Liver (tissue), 9 donors: ENCODE measurements around the gene SEZ6. TPM values are rescaled to one million over a fixed set of nuclear protein-coding genes. Genes with fewer than 3 reads are reported as not detected.

Experiments
- DNase-seq: peaks from one replicate; pipeline ENCODE4 v3.0.0-alpha.2; 2017; ENCODE audit warnings: low spot score
- H3K27ac ChIP-seq, 2 donors: one replicate each; pipeline ENCODE4 v1.7.0; 2013; ENCODE audit warnings: inconsistent platforms in 2 of 2, low read length in 2 of 2, control low read depth in 1 of 2, low read depth in 1 of 2, mild to moderate bottlenecking in 1 of 2
- H3K27me3 ChIP-seq, 4 donors: one replicate each; pipeline versions ENCODE4 v1.6.1 to v1.7.0; 2013; ENCODE audit warnings: low read length in 3 of 4, inconsistent platforms in 1 of 4, mild to moderate bottlenecking in 1 of 4, moderate library complexity in 1 of 4; ENCODE audit not compliant: control insufficient read depth in 4 of 4, insufficient read depth in 4 of 4
- H3K36me3 ChIP-seq, 4 donors: one replicate each; pipeline versions ENCODE4 v1.6.1 to v1.7.0; 2013; ENCODE audit warnings: low read length in 3 of 4, mild to moderate bottlenecking in 3 of 4, low read depth in 1 of 4, moderate library complexity in 1 of 4; ENCODE audit not compliant: control insufficient read depth in 4 of 4, insufficient read depth in 3 of 4
- H3K4me1 ChIP-seq, 4 donors: one replicate each; pipeline versions ENCODE4 v1.6.1 to v1.7.0; 2013; ENCODE audit warnings: low read length in 3 of 4, mild to moderate bottlenecking in 3 of 4, moderate library complexity in 1 of 4; ENCODE audit not compliant: control insufficient read depth in 4 of 4, insufficient read depth in 4 of 4
- H3K4me3 ChIP-seq, 3 donors: one replicate each; pipeline versions ENCODE4 v1.6.1 to v1.7.0; 2013; ENCODE audit warnings: low read length in 3 of 3, control low read depth in 1 of 3, low read depth in 1 of 3, mild to moderate bottlenecking in 1 of 3
- H3K9ac ChIP-seq, 2 donors: one replicate each; pipeline ENCODE4 v1.7.0; 2013; ENCODE audit warnings: low read length in 2 of 2, mild to moderate bottlenecking in 2 of 2, moderate library complexity in 2 of 2, control low read depth in 1 of 2, low read depth in 1 of 2
- H3K9me3 ChIP-seq, 4 donors: one replicate each; pipeline versions ENCODE4 v1.6.1 to v1.7.0; 2013; ENCODE audit warnings: low read length in 3 of 4; ENCODE audit not compliant: control insufficient read depth in 4 of 4
- ATF3 ChIP-seq: IDR thresholded peaks from 2 replicates; pipeline ENCODE4 v1.6.1; 2016; ENCODE audit warnings: antibody characterized with exemption
- EGR1 ChIP-seq, 2 donors: IDR thresholded peaks; 2 replicates each; pipeline ENCODE4 v1.6.1; 2016 to 2018; ENCODE audit warnings: antibody characterized with exemption in 2 of 2, low read depth in 2 of 2
- FOXA1 ChIP-seq: IDR thresholded peaks from 2 replicates; pipeline ENCODE4 v1.6.1; 2016; ENCODE audit warnings: antibody characterized with exemption
- FOXA2 ChIP-seq: IDR thresholded peaks from 2 replicates; pipeline ENCODE4 v1.6.1; 2016; ENCODE audit warnings: antibody characterized with exemption
- GABPA ChIP-seq, 2 donors: IDR thresholded peaks in 1 of 2; conservative IDR thresholded peaks in 1 of 2; 2 replicates each; pipeline ENCODE4 v1.6.1; 2016; ENCODE audit warnings: antibody characterized with exemption in 2 of 2, mild to moderate bottlenecking in 1 of 2, moderate library complexity in 1 of 2
- HNF4A ChIP-seq, 2 donors: conservative IDR thresholded peaks; 2 replicates each; pipeline ENCODE4 v1.6.1; 2016; ENCODE audit warnings: antibody characterized with exemption in 2 of 2, mild to moderate bottlenecking in 2 of 2
- HNF4G ChIP-seq: IDR thresholded peaks from 2 replicates; pipeline ENCODE4 v1.6.1; 2016; ENCODE audit warnings: antibody characterized with exemption
- JUND ChIP-seq, 2 donors: IDR thresholded peaks; 2 replicates each; pipeline ENCODE4 v1.6.1; 2016; ENCODE audit warnings: antibody characterized with exemption in 2 of 2
- MAX ChIP-seq: IDR thresholded peaks from 2 replicates; pipeline ENCODE4 v1.6.1; 2016; ENCODE audit warnings: antibody characterized with exemption
- NR2F2 ChIP-seq: IDR thresholded peaks from 2 replicates; pipeline ENCODE4 v1.6.1; 2016; ENCODE audit warnings: antibody characterized with exemption
- RAD21 ChIP-seq, 2 donors: IDR thresholded peaks; 2 replicates each; pipeline ENCODE4 v1.6.1; 2016; ENCODE audit warnings: antibody characterized with exemption in 2 of 2, mild to moderate bottlenecking in 2 of 2
- RXRA ChIP-seq, 2 donors: IDR thresholded peaks; 2 replicates each; pipeline ENCODE4 v1.6.1; 2017 to 2018; ENCODE audit warnings: antibody characterized with exemption in 2 of 2, mild to moderate bottlenecking in 1 of 2
- SP1 ChIP-seq: IDR thresholded peaks from 2 replicates; pipeline ENCODE4 v1.6.1; 2018; ENCODE audit warnings: antibody characterized with exemption, mild to moderate bottlenecking
- TAF1 ChIP-seq: conservative IDR thresholded peaks from 2 replicates; pipeline ENCODE4 v1.6.1; 2016; ENCODE audit warnings: antibody characterized with exemption, mild to moderate bottlenecking
- YY1 ChIP-seq: IDR thresholded peaks from 2 replicates; pipeline ENCODE4 v1.6.1; 2016; ENCODE audit warnings: antibody characterized with exemption, mild to moderate bottlenecking
- ZBTB33 ChIP-seq: IDR thresholded peaks from 2 replicates; pipeline ENCODE4 v1.6.1; 2016; ENCODE audit warnings: antibody characterized with exemption
- WGBS: extraction: QIAGEN DNeasy Blood & Tissue Kit; methylation state at CpG from one replicate; pipeline ENCODE4 v1.1.7; 2013; 5-methylcytosine and 5-hydroxymethylcytosine counted together
- polyA plus RNA-seq, 2 donors: library from polyadenylated mRNA; stranded (reverse) in 1 of 2; unstranded in 1 of 2; fragments of 200-250 nt in 1 of 2; fragments of >200 nt in 1 of 2; fragmentation: Nextera tagmentation in 1 of 2; extraction: Ambion mirVana in 1 of 2; gene quantifications; one replicate each; pipeline versions ENCODE4 v1.2.1 to v1.2.3, GENCODE V29; 2013 to 2015
- total RNA-seq, 2 donors: library from RNA; depleted of rRNA; stranded (reverse); fragments of >200 nt; gene quantifications; one replicate each; pipeline ENCODE4 v1.2.3, GENCODE V29; 2014
- TF ChIP-seq, protein P1 (sequence below): IDR thresholded peaks from 2 replicates; pipeline ENCODE4 v1.6.1; 2016; ENCODE audit warnings: antibody characterized with exemption, mild to moderate bottlenecking
- TF ChIP-seq, protein P2 (sequence below): fragments of 150-350 bp; IDR thresholded peaks from 2 replicates; pipeline ENCODE4 v1.5.1; 2017; ENCODE audit warnings: improper control_type of control experiment, low read depth, low read length; ENCODE audit not compliant: missing input control
- donor health status: healthy.
- donor health status: healthy.
- donor health status: healthy.
- donor health status: healthy.
- donor health status: healthy.

Gene SEZ6
- total and polyA plus RNA-seq, 4 donors, result 0.39 TPM; not detected in 3

- H3K27ac ChIP-seq, result peak overlapping the region in 1 of 2 donors; percentile 64
- no peak overlapping the region for H3K4me3 ChIP-seq
- no peak overlapping the region for H3K9ac ChIP-seq
- no peak for DNase-seq
- no peaks in the 10 kb centered on the region for H3K9me3 ChIP-seq
- H3K27me3 ChIP-seq, result no peaks in the 10 kb centered on the region
- 81% methylated on average over 7 of the region's 7 CpGs for WGBS
- H3K4me1 ChIP-seq, result peaks cover 0 to 5% (median 0%) of the 10 kb centered on the region in 4 donors
- H3K36me3 ChIP-seq, result no peaks in the 10 kb centered on the region
- TF ChIP-seq ATF3 (no peak), HNF4G (no peak)
Measured at GRCh38 chr17:28983286-28984230, 22.3 kb downstream of the SEZ6 start.

DNA sequence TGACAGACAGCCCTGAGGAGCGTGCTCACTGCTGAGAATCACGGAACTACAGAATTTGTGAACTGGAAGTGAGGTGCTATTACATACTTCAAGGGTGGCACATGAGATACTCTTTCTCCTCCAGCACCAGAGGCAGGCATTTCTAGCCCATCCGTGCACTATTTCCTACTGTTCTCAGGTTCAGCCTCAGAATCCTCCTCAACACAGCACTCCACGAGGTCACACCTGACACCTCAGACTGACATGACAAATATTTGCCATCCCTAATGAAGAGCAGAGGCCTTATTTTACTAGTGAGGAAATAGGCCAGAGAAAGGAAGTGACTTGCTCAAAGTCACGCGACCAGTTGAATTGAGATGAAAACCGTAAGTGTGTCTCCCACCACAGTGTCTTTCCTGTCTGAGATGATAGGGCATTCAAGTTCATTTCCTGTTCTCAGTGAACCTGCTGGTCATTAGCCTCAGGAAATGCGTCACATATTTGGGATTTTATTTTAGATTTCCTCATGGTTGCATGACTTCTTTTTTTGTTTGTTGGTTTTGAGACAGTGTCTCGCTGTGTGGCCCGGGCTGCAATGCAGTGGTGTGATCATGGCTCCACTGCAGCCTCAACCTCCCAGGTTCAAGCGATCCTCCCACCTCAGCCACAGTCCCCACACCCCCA lies 23.6 kb downstream of the SEZ6 start:
- Histone ChIP-seq H3K4me3 (no peak overlapping the region), H3K9me3 (no peaks in the 10 kb centered on the region), H3K27me3 (no peaks in the 10 kb centered on the region), H3K36me3 (no peaks in the 10 kb centered on the region), H3K27ac (peak overlapping the region; percentile 49 to 64), H3K4me1 (peaks cover 0 to 5% (median 0%) of the 10 kb centered on the region in 4 donors), H3K9ac (no peak overlapping the region)
- WGBS, result 72% methylated on average over 11 of the region's 11 CpGs
- TF ChIP-seq JUND (IDR thresholded peaks at IDR 0.05) (peak in 1 of 2 donors; percentile 31), TAF1 (no peak), SP1 (peak; percentile 72), HNF4A (conservative IDR thresholded peaks at IDR 0.05) (no peak), FOXA2 (no peak), FOXA1 (no peak), MAX (peak; percentile 7), GABPA (IDR thresholded peaks at IDR 0.05 in 1 of 2, conservative IDR thresholded peaks at IDR 0.05 in 1 of 2) (peak; percentile 71 to 86), ATF3 (no peak), YY1 (no peak), EGR1 (IDR thresholded peaks at IDR 0.05; ENCODE audit: low read depth in 2 of 2) (no peak), HNF4G (no peak), NR2F2 (peak; percentile 84), RXRA (IDR thresholded peaks at IDR 0.05) (peak; percentile 73 to 86), ZBTB33 (no peak), RAD21 (IDR thresholded peaks at IDR 0.05) (peak in 1 of 2 donors; percentile 12)
- TF ChIP-seq, protein P1, sequence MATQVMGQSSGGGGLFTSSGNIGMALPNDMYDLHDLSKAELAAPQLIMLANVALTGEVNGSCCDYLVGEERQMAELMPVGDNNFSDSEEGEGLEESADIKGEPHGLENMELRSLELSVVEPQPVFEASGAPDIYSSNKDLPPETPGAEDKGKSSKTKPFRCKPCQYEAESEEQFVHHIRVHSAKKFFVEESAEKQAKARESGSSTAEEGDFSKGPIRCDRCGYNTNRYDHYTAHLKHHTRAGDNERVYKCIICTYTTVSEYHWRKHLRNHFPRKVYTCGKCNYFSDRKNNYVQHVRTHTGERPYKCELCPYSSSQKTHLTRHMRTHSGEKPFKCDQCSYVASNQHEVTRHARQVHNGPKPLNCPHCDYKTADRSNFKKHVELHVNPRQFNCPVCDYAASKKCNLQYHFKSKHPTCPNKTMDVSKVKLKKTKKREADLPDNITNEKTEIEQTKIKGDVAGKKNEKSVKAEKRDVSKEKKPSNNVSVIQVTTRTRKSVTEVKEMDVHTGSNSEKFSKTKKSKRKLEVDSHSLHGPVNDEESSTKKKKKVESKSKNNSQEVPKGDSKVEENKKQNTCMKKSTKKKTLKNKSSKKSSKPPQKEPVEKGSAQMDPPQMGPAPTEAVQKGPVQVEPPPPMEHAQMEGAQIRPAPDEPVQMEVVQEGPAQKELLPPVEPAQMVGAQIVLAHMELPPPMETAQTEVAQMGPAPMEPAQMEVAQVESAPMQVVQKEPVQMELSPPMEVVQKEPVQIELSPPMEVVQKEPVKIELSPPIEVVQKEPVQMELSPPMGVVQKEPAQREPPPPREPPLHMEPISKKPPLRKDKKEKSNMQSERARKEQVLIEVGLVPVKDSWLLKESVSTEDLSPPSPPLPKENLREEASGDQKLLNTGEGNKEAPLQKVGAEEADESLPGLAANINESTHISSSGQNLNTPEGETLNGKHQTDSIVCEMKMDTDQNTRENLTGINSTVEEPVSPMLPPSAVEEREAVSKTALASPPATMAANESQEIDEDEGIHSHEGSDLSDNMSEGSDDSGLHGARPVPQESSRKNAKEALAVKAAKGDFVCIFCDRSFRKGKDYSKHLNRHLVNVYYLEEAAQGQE, result no peak
- TF ChIP-seq, protein P2, sequence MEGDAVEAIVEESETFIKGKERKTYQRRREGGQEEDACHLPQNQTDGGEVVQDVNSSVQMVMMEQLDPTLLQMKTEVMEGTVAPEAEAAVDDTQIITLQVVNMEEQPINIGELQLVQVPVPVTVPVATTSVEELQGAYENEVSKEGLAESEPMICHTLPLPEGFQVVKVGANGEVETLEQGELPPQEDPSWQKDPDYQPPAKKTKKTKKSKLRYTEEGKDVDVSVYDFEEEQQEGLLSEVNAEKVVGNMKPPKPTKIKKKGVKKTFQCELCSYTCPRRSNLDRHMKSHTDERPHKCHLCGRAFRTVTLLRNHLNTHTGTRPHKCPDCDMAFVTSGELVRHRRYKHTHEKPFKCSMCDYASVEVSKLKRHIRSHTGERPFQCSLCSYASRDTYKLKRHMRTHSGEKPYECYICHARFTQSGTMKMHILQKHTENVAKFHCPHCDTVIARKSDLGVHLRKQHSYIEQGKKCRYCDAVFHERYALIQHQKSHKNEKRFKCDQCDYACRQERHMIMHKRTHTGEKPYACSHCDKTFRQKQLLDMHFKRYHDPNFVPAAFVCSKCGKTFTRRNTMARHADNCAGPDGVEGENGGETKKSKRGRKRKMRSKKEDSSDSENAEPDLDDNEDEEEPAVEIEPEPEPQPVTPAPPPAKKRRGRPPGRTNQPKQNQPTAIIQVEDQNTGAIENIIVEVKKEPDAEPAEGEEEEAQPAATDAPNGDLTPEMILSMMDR, result no peak
- DNase-seq, result no peak
